HEK293 (cell line): ENCODE measurements around the gene CDT1.
A peak's percentile ranks its signal among the peaks of the same experiment; 100 is the strongest.

Source experiments
- EGR2 ChIP-seq: fragments of 450-650 bp; formaldehyde crosslinking; IDR thresholded peaks from 2 replicates; pipeline ENCODE4 v1.5.1; 2016; ENCODE audit warnings: low read depth, missing biosample characterization, missing genetic modification characterization
- SP7 ChIP-seq: fragments of 450-650 bp; formaldehyde crosslinking; IDR thresholded peaks from 2 replicates; pipeline ENCODE4 v1.5.1; 2016; ENCODE audit warnings: missing biosample characterization, missing genetic modification characterization
- WT1 ChIP-seq: fragments of 450-650 bp; formaldehyde crosslinking; IDR thresholded peaks from 2 replicates; pipeline ENCODE4 v1.5.1; 2016; ENCODE audit warnings: missing biosample characterization, missing genetic modification characterization
- ZBTB10 ChIP-seq: fragments of 450-650 bp; formaldehyde crosslinking; IDR thresholded peaks from 2 replicates; pipeline ENCODE4 v1.5.1; 2016; ENCODE audit warnings: missing biosample characterization, missing genetic modification characterization
- ZBTB11 ChIP-seq: fragments of 450-650 bp; formaldehyde crosslinking; conservative IDR thresholded peaks from 2 replicates; pipeline ENCODE4 v1.5.1; 2016; ENCODE audit warnings: low read depth, missing biosample characterization, missing genetic modification characterization
- ZBTB17 ChIP-seq: fragments of 450-650 bp; formaldehyde crosslinking; IDR thresholded peaks from 2 replicates; pipeline ENCODE4 v1.5.1; 2016; ENCODE audit warnings: missing biosample characterization, missing genetic modification characterization
- ZBTB20 ChIP-seq: fragments of 450-650 bp; formaldehyde crosslinking; IDR thresholded peaks from 2 replicates; pipeline ENCODE4 v1.5.1; 2016; ENCODE audit warnings: missing biosample characterization, missing genetic modification characterization
- ZFP3 ChIP-seq: fragments of 450-650 bp; formaldehyde crosslinking; IDR thresholded peaks from 2 replicates; pipeline ENCODE4 v1.5.1; 2016; ENCODE audit warnings: low read depth, missing biosample characterization, missing genetic modification characterization
- ZNF19 ChIP-seq: fragments of 450-650 bp; formaldehyde crosslinking; IDR thresholded peaks from 2 replicates; pipeline ENCODE4; 2016; ENCODE audit warnings: missing biosample characterization, missing genetic modification characterization, low read depth
- ZNF280D ChIP-seq: fragments of 450-650 bp; formaldehyde crosslinking; IDR thresholded peaks from 2 replicates; pipeline ENCODE4 v1.5.1; 2016; ENCODE audit warnings: missing biosample characterization, missing genetic modification characterization
- ZNF48 ChIP-seq: fragments of 450-650 bp; formaldehyde crosslinking; IDR thresholded peaks from 2 replicates; pipeline ENCODE4 v1.5.1; 2016; ENCODE audit warnings: missing biosample characterization, missing genetic modification characterization
- ZNF501 ChIP-seq: fragments of 450-650 bp; formaldehyde crosslinking; IDR thresholded peaks from 2 replicates; pipeline ENCODE4 v1.5.1; 2016; ENCODE audit warnings: missing biosample characterization, missing genetic modification characterization
- ZNF510 ChIP-seq: fragments of 450-650 bp; formaldehyde crosslinking; IDR thresholded peaks from 2 replicates; pipeline ENCODE4 v1.5.1; 2018; ENCODE audit warnings: mild to moderate bottlenecking, missing genetic modification characterization, missing biosample characterization; ENCODE audit not compliant: insufficient replicate concordance
- ZNF544 ChIP-seq: fragments of 450-650 bp; formaldehyde crosslinking; IDR thresholded peaks from 2 replicates; pipeline ENCODE4 v1.5.0; 2017; ENCODE audit warnings: missing biosample characterization, missing genetic modification characterization
- ZNF701 ChIP-seq: fragments of 450-650 bp; formaldehyde crosslinking; IDR thresholded peaks from 2 replicates; pipeline ENCODE4 v1.5.1; 2016; ENCODE audit warnings: missing biosample characterization, missing genetic modification characterization
- ZNF777 ChIP-seq: fragments of 450-650 bp; formaldehyde crosslinking; IDR thresholded peaks from 2 replicates; pipeline ENCODE4 v1.5.1; 2017; ENCODE audit warnings: missing biosample characterization, missing genetic modification characterization, borderline replicate concordance
- TF ChIP-seq, protein P1 (sequence below): fragments of 450-650 bp; formaldehyde crosslinking; IDR thresholded peaks from 2 replicates; pipeline ENCODE4 v1.5.1; 2016; ENCODE audit warnings: missing biosample characterization, missing genetic modification characterization
- TF ChIP-seq, protein P2 (sequence below): fragments of 450-650 bp; formaldehyde crosslinking; IDR thresholded peaks from 2 replicates; pipeline ENCODE4 v1.5.1; 2016; ENCODE audit warnings: missing biosample characterization, missing genetic modification characterization
- TF ChIP-seq, protein P3 (sequence below): fragments of 450-650 bp; formaldehyde crosslinking; IDR thresholded peaks from 2 replicates; pipeline ENCODE4 v1.5.1; 2017; ENCODE audit warnings: missing biosample characterization, missing genetic modification characterization

Gene CDT1

GRCh38 chr16:88809068-88809675 lies 5.6 kb downstream of the CDT1 start (continued):
- no peak for TF ChIP-seq ZNF280D (tag by site-specific recombination)
- TF ChIP-seq ZNF501: no peak
- TF ChIP-seq, protein P1, sequence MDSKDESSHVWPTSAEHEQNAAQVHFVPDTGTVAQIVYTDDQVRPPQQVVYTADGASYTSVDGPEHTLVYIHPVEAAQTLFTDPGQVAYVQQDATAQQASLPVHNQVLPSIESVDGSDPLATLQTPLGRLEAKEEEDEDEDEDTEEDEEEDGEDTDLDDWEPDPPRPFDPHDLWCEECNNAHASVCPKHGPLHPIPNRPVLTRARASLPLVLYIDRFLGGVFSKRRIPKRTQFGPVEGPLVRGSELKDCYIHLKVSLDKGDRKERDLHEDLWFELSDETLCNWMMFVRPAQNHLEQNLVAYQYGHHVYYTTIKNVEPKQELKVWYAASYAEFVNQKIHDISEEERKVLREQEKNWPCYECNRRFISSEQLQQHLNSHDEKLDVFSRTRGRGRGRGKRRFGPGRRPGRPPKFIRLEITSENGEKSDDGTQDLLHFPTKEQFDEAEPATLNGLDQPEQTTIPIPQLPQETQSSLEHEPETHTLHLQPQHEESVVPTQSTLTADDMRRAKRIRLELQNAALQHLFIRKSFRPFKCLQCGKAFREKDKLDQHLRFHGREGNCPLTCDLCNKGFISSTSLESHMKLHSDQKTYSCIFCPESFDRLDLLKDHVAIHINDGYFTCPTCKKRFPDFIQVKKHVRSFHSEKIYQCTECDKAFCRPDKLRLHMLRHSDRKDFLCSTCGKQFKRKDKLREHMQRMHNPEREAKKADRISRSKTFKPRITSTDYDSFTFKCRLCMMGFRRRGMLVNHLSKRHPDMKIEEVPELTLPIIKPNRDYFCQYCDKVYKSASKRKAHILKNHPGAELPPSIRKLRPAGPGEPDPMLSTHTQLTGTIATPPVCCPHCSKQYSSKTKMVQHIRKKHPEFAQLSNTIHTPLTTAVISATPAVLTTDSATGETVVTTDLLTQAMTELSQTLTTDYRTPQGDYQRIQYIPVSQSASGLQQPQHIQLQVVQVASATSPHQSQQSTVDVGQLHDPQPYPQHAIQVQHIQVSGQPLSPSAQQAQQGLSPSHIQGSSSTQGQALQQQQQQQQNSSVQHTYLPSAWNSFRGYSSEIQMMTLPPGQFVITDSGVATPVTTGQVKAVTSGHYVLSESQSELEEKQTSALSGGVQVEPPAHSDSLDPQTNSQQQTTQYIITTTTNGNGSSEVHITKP (tag by site-specific recombination): peak; percentile 88
- TF ChIP-seq ZNF510 (tag by site-specific recombination): no peak
- TF ChIP-seq, protein P2, sequence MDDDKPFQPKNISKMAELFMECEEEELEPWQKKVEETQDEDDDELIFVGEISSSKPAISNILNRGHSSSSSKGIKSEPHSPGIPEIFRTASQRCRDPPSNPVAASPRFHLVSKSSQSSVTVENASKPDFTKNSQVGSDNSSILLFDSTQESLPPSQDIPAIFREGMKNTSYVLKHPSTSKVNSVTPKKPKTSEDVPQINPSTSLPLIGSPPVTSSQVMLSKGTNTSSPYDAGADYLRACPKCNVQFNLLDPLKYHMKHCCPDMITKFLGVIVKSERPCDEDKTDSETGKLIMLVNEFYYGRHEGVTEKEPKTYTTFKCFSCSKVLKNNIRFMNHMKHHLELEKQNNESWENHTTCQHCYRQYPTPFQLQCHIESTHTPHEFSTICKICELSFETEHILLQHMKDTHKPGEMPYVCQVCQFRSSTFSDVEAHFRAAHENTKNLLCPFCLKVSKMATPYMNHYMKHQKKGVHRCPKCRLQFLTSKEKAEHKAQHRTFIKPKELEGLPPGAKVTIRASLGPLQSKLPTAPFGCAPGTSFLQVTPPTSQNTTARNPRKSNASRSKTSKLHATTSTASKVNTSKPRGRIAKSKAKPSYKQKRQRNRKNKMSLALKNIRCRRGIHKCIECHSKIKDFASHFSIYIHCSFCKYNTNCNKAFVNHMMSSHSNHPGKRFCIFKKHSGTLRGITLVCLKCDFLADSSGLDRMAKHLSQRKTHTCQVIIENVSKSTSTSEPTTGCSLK (tag by site-specific recombination): no peak
- TF ChIP-seq ZBTB20 (tag by site-specific recombination): no peak; the same call in 1 of the 2 replicates
- no peak for TF ChIP-seq EGR2 (tag by site-specific recombination)
- TF ChIP-seq WT1 (tag by site-specific recombination): peak; percentile 22
- TF ChIP-seq ZNF48 (tag by site-specific recombination): no peak
- no peak for TF ChIP-seq ZNF701 (tag by site-specific recombination)
- TF ChIP-seq ZBTB11 (tag by site-specific recombination): 0 out of 2 replicates have a peak, but pooled peaks have one; percentile 8
- TF ChIP-seq ZFP3: no peak
- TF ChIP-seq ZNF19: no peak
- TF ChIP-seq ZBTB10 (tag by site-specific recombination): peak; percentile 44; the same call in 1 of the 2 replicates
- TF ChIP-seq, protein P3, sequence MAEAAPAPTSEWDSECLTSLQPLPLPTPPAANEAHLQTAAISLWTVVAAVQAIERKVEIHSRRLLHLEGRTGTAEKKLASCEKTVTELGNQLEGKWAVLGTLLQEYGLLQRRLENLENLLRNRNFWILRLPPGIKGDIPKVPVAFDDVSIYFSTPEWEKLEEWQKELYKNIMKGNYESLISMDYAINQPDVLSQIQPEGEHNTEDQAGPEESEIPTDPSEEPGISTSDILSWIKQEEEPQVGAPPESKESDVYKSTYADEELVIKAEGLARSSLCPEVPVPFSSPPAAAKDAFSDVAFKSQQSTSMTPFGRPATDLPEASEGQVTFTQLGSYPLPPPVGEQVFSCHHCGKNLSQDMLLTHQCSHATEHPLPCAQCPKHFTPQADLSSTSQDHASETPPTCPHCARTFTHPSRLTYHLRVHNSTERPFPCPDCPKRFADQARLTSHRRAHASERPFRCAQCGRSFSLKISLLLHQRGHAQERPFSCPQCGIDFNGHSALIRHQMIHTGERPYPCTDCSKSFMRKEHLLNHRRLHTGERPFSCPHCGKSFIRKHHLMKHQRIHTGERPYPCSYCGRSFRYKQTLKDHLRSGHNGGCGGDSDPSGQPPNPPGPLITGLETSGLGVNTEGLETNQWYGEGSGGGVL (tag by site-specific recombination): peak; percentile 98
- no peak for TF ChIP-seq ZBTB17 (tag by site-specific recombination)
- peak; percentile 65; the same call in 1 of the 2 replicates for TF ChIP-seq ZNF777 (tag by site-specific recombination)
- TF ChIP-seq ZNF544 (tag by site-specific recombination): no peak
- no peak for TF ChIP-seq SP7 (tag by site-specific recombination)
